ACHN (cell line): ENCODE results near the gene FXYD7.
"Not testable (repeated sequence)": the region's sequence is repeated elsewhere in the genome, so short reads cannot be mapped to it uniquely, and the experiment has no call there.

Source experiments
- DNase-seq: peaks from one replicate; pipeline ENCODE4 v3.0.0-alpha.2; 2015
- in situ Hi-C: cut with HindIII; loops from 2 replicates; pipeline ENCODE4 v1.10.0; 2017; ENCODE audit warnings: low sequenced_read_pairs, low pct_ligation_motif_present, low pct_unique_long_range_greater_than_20kb

The FXYD7 gene

DNA sequence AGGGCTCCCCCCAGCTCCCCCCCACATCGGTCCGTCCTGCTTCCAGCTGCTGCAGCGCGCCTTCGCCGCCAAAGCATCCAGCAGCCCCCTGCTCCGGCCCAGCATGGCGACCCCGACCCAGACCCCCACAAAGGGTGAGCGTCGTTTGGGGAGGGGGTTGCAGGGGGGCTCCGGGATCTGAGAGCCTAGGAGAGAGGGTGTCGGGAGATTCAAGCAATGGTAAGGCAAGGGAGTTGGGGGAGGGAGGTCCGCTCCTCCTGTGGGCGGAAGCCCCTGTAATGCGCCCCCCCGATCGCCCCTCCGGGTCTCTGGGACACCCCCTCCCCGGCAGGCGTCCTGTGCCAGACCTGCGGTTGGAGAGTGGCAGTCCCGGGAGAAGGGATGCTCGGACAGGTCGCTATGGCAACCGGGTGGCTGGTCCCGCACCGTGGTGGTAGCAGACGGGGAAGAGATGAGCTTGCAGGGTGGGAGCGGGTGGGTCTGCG is at the start of gene FXYD7:
Gene FXYD7 (plus strand): TSS at position 25 of the 485 bp plus-strand sequence. CDS start 79 bp downstream, at position 104.
- in situ Hi-C loops = no loop called here
- no peak for DNase-seq

- in situ Hi-C loops = no loop called here
- no peak for DNase-seq
Measured at GRCh38 chr19:35093430-35093829, 49.6 kb upstream of the FXYD7 start.

DNA sequence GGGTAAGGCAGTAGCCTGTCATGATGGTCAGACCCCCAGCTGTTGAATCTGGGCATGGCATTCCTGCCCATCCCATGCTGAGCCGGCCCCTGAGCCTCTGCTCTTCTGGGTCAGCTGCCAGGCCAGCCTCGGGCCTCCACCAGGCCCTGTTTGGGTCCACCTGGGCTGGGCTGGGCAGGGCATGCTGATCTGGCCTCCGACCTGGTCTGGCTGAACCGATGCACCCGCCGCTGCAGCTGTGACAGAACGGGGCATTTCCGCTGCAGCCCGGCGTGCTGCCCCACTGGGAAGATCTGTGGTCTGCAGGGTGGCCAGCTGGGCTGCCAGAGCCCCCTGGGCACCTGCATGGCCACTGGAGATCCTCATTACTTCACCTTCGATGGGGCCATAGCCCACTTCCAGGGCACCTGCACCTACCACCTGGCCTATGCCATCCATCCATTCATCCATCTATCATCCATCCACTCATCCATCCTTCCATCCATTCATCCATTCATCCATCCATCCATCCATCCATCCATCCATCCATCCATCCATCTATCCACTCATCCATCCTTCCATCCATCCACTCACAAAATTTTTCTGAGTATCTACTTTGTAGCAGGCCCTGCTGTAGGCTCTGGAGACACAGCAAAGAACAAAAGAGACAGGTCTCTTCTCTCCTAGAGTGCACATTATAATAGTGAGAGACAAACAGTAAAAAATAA is 49.0 kb upstream of the FXYD7 start:
- in situ Hi-C loops = no loop called here
- DNase-seq = no peak

GRCh38 chr19:35094656-35095055 is 48.4 kb upstream of the FXYD7 start:
- DNase-seq = no peak
- in situ Hi-C loops = no loop called here

DNA sequence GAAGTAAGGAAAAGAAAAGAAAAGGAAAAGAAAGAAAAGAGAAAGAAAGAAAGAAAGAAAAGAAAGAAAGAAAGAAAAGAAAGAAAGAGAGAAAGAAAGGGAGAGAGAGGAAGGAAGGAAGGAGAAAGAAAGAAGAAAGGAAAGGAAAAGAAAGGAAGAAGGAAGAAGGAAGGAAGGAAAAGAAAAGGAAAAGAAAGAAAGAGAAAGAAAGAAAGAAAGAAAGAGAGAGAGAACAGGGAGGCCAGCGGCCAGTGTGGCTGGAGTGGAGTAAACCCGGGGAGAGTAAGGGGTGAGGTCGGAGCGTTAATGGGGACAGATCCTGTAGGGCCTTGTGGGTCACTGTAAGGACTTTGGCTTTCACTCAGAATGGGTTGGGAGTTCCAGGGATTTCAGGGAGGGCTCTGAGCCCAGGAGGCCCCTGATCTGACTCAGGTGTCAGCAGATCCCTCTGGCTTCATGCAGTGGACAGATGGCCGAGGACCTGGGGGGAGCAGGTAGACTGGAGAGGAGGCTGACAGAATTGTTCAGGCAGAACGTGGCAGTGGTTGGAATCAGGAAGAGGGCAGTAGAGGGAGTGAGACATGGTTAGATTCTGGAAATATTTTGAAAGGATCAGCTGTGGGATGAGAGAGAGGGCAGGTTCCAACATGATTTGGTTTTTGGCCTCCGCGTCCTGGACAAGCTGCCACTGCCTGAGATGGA is 47.2 kb upstream of the FXYD7 start:
- in situ Hi-C loops = no loop called here
- no peak for DNase-seq

DNA sequence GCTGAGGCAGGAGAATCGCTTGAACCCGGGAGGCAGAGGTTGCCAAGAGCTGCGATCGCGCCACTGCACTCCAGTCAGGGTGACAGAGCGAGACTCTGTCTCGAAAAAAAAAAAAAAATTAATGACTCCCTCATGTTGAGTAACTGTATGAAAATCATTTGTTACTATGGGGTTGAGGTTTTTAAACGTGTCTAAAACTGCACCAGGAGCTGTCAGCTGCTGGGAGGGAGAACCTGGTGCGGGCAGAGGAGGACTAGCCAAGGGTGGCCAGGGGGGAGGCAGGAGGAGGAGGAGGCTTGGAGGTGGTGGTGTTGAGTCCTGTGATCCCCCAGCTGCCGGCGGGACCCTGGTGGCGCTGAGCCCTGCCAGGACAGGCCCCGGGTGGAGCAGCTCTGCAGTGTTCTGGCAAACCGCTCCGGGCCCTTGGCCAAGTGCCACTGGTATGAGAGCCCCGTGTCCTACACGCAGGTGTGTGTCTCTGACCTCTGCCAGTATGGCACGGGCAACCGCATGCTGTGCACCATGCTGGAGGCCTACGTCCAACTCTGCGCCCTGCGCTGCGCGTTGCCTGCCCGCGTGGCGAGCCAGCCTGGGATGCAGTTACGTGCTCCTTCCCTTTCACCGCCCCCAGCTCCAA is 44.5 kb upstream of the FXYD7 start:
- DNase-seq = no peak
- in situ Hi-C loops = no loop called here

GRCh38 chr19:35099155-35099896 is 43.7 kb upstream of the FXYD7 start:
- no peak for DNase-seq
- in situ Hi-C loops = no loop called here

DNA sequence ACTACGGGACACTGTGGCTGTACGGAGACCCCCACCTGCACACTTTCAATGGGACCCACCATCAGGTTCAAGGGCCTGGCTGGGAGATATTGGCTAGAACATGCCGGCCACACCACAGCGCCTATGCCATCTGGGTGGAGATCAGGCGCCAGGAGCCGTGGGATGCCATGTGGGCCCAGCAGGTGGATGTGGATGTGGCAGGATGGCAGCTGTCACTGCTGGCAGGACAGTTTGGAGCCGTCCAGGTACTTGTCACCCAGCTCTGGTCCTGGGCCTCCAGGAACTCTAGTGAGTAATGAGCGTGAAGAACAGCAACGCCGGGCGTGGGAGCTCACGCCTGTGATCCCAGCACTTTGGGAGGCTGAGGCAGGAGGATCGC is 43.2 kb upstream of the FXYD7 start:
- no peak for DNase-seq
- in situ Hi-C loops = no loop called here

DNA sequence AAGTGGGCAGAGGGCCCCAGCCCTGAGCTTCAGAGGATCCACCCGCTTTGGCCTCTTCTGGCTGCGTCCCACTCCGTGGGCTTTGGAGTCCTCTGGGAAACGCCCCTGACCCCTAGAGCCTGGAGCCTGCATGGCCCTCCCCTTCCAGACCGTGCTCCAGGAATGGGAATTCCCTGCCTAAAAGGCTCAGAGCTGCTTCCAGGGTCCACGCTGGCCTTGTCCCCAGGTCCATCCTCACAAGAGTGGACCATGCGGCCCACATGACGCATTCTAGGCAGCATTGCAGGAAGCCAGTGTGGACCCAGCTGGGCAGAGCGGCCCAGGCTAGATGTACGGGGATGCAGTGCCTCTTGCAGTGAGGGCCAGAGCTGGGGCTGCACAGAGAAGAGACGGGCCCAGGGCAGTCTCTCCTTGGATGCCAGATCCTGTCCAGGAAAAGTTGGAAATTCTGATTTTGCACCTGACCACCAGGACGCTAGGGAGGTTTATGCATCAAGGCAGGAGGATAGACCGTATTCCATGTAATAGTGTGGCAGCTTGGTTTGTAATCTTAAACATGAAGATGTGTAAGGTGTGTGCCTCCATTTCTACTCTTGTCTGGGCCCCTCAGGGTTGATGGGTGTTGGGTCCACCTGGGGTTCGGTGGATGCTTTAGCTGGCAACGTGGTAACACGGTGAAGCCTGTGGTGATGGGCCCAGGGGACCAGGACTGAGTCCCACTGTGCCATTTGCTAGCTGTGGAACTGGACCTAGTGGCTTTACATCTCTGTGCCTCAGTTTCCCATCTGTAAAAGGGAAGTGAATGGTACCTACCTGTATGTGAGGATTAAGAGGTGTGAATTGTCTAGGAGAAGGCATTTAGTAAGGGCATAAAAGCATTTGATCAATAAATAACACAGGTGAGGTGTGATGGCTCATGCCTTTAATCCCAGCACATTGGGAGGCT is 42.2 kb upstream of the FXYD7 start:
- in situ Hi-C loops = no loop called here
- no peak for DNase-seq

GRCh38 chr19:35101949-35102348 is 41.1 kb upstream of the FXYD7 start:
- DNase-seq, in situ Hi-C loops: not testable (repeated sequence)

DNA sequence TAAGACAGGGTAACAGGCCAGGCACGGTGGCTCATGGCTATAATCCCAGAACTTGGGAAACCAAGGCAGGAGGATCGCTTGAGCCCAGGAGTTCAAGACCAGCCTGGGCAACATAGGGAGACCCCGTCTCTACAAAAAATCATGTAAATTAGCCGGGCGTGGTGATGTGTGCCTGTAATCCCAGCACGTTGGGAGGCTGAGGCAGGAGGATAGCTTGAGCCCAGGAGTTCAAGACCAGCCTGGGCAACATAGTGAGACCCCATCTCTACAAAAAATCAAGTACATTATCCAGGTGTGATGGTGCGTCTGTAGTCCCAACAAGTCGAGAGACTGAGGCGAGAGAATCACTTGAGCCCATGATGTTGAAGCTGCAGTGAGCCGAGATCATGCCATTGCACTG is 39.4 kb upstream of the FXYD7 start:
- in situ Hi-C loops, DNase-seq: not testable (repeated sequence)

- in situ Hi-C loops = no loop called here
- DNase-seq = no peak
Measured at GRCh38 chr19:35104361-35104760, 38.7 kb upstream of the FXYD7 start.

DNA sequence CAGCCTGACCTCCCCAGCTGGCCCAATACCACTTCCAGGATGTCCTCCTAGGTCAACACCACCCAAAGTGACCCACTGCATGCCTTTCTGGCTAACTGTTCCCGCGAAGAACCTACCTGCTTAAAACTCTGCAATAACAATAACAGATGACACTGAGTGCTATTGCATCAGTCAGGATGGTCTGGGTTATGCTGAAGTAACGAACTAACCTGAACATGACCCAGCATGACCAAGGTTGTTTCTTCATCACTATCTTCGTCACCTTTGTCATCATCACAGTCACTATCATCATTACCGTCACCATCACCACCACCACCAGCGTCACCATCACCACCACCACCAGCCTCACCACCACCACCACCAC is 38.0 kb upstream of the FXYD7 start:
- in situ Hi-C loops = no loop called here
- DNase-seq = no peak

GRCh38 chr19:35105411-35106290 is 37.4 kb upstream of the FXYD7 start:
- no peak for DNase-seq
- in situ Hi-C loops = no loop called here

- DNase-seq = no peak
- in situ Hi-C loops = no loop called here
Measured at GRCh38 chr19:35106291-35106583, 36.8 kb upstream of the FXYD7 start.

- in situ Hi-C loops = no loop called here
- no peak for DNase-seq
Measured at GRCh38 chr19:35106898-35107541, 36.0 kb upstream of the FXYD7 start.

DNA sequence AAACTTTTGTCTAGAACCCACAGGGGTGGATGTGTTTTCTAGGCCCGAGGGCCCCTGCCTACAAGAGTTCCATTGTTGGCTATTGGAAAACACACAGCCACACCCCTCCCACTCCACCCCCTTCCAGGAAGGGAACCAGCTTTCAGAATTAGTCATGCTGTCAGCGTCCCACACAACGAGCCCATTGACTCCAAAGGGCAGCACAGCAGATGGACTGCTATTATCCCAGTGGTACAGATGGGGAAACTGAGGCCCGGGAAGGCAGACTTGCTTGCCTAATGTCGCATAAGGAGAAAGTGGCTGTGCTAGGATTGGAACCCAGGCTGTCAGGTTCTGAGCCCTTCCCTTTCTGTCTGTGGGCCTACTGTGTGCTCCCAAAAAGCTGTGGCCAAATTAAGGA is 35.5 kb upstream of the FXYD7 start:
- no peak for DNase-seq
- in situ Hi-C loops = no loop called here
